ENCODE results near the gene ZCCHC24.

GRCh38 chr10:79446758-79447084 lies 1.3 kb upstream of the ZCCHC24 start:
- TF ChIP-seq, protein P1, sequence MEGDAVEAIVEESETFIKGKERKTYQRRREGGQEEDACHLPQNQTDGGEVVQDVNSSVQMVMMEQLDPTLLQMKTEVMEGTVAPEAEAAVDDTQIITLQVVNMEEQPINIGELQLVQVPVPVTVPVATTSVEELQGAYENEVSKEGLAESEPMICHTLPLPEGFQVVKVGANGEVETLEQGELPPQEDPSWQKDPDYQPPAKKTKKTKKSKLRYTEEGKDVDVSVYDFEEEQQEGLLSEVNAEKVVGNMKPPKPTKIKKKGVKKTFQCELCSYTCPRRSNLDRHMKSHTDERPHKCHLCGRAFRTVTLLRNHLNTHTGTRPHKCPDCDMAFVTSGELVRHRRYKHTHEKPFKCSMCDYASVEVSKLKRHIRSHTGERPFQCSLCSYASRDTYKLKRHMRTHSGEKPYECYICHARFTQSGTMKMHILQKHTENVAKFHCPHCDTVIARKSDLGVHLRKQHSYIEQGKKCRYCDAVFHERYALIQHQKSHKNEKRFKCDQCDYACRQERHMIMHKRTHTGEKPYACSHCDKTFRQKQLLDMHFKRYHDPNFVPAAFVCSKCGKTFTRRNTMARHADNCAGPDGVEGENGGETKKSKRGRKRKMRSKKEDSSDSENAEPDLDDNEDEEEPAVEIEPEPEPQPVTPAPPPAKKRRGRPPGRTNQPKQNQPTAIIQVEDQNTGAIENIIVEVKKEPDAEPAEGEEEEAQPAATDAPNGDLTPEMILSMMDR (IDR thresholded peaks at IDR 0.05), result no peak
- no peak for TF ChIP-seq POLR2A (IDR thresholded peaks at IDR 0.05)

Measured in Peyer's patch (tissue), 4 donors.